ENCODE data around the gene WNT16. TPM values are rescaled to one million over a fixed set of nuclear protein-coding genes. Genes with fewer than 3 reads are reported as not detected.
"Not testable (repeated sequence)": the region's sequence is repeated elsewhere in the genome, so short reads cannot be mapped to it uniquely, and the experiment has no call there.

The WNT16 gene
- total RNA-seq = not detected in 2 replicates

DNA sequence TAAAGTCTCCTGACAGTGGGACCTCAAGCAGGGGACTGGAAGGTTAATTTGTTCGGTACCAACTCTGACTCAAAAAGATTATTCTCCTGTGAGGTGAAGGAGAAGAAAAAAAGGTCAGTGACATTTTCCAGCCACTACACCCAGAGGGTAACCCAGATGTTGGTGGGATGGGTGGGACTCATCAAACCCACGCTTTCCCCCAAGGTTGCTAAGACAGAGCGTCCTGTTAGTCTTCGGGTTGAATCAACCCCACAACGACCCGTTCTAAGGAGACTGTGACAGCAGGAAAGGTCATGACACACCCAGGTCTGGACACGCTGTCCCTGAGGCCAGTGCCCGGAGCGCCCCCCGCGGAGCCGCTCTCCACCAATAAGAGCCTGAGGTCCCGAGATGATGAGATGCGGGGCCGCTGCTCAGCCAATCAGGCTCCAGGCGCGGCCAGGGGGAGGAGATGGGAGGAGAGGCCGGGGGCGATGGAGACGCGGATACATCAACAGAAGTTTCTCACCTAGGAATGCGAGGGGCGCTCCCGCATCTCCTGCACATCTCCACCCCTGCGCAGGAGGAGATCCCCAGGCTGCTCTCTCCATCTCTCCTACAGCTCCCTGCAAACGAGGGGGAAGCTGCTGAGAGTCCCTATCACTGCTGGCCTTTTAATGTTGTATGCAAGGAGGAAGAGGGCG, at the start of gene WNT16:
WNT16 (plus strand) TSS at position 493 of the 683 bp plus-strand sequence. CDS start 293 bp downstream, outside the sequence.
- intact Hi-C loops (cut with micrococcal nuclease) = loop anchor here (10.0 kb wide), 1 partner anchor 666 kb away; no protein-coding TSS in a partner anchor

DNA sequence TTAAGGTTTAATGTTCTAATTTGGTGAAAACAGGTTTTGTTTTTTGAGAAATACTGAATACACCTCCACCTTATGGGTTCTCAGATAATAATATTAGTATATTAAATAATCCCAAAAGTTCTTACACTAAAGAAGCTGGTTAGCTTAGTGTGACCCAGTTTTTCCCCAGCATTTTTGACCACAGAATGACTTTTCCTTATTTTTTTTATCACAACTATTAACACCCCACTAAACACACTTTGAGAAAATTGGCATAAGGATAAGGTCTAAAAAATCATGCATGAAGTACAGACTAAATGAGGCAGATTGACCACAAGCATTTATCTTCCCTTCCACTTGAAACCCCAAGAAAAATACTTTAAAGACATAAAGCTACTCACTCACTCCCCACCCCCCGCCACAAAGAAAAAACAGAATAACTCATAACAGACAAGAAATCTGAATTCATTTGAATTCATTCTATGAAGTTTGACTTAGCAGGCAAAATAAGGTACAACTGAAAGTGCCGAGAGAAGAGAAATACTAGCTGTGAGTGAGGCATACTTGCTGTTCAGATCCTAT, 49.7 kb upstream of the WNT16 start:
- intact Hi-C loops (cut with micrococcal nuclease) = no loop called here

- intact Hi-C loops (cut with micrococcal nuclease) = no loop called here
Observed at GRCh38 chr7:121279822-121280221, 49.0 kb upstream of the WNT16 start.

- intact Hi-C loops (cut with micrococcal nuclease) = no loop called here
Observed at GRCh38 chr7:121280656-121281055, 48.1 kb upstream of the WNT16 start.

GRCh38 chr7:121282129-121282528, 46.7 kb upstream of the WNT16 start:
- intact Hi-C loops (cut with micrococcal nuclease) = no loop called here

DNA sequence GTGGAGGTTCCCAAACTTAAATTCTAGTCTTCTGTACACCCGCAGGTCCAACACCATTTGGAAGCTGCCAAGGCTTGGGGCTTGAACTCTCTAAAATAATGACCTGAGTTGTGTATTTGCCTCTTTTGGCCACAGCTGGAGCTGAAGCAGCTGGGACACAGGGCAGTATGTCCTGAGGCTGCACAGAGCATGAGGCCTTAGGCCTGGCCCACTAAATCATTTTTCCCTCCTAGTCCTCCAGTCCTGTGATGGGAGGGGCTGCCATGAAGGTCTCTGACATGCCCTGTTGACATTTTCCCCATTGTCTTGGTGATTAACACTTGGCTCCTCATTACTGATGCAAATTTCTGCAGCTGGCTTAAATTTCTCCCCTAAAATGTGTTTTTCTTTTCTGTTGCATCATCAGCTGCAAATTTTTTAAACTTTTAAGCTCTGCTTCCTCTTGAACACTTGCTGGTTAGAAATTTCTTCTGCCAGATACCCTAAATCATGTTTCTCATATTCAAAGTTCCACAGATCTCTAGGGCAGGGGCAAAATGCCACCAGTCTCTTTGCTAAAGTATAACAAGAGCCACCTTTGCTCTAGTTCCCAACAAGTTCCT, 43.6 kb upstream of the WNT16 start:
- intact Hi-C loops (cut with micrococcal nuclease) = no loop called here

DNA sequence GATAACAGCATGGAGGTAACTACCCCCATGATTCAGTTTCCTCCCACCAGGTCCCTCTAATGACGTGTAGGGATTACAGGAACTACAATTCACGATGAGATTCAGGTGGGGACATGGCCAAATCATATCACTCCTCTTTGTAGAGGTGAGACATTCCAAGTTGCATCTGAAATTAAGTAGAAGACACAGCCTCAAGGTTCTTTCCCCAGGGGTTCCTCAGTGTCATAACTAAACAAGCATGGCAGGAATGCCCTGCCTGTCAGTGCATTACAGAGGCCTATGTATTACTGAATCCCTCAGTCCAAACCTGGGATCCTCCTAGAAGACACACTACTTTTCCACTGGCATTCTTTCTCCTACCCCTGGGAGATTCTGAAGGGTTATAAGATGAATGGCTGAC, 42.6 kb upstream of the WNT16 start:
- intact Hi-C loops (cut with micrococcal nuclease) = no loop called here

DNA sequence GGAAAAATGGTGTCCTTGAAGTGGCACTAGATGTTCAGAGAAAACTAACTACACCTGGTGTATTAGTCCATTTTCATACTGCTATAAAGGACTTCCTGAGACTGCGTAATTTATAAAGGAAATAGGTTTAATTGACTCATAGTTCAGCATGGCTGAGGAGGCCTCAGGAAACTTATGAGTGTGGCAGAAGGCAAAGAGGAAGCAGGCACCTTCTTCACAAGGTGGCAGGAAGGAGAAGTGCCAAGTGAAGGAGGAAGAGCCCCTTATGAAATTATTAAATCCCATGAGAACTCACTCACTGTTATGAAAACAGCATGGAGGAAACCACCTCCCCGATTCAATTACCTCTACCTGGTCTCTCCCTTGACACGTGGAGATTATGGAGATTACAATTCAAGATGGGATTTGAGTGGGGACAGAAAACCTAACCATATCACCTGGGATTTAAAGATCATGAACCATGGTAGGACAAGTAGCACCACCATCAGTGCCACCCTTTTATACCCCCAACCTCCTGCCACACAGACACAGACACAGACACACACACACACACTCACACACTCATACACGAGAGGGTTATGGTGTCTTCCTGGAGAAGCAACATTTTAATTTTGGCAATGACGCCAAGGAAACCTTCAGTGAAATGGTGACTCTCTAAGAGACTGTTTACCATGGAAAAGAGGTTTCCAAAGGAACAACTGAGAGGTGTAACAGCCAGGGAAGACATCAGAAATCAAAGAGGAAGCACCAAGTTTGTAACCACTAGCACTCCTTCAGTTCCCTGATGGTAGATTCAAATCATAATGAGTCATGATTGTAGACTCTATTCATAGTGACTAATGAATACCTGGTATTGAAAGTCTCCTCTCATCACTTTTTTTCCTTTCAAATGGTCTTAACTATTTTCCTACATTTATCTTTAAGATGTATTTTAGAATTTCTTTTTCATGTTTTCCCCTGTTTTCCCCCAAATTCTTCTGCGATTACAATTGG, 41.8 kb upstream of the WNT16 start:
- intact Hi-C loops (cut with micrococcal nuclease) = no loop called here

DNA sequence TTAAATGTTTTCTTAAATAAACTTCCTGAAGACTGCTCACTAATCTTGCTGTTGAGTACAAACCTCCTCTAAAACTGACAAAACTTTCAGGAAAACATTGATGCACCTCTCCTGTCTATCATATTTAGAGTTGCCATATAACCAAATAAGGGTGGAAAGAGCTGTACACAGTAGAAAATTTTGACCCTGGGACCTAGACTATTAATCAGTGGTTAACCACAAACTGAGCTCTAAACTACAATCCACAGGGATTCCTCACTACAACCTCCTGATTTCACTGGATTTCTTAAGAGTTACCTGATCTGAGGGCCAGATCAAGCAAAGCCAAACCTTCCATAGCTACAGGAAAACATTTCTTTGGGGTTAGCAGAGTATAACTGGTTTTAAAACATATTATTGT, 39.9 kb upstream of the WNT16 start:
- intact Hi-C loops (cut with micrococcal nuclease) = no loop called here

GRCh38 chr7:121289930-121290329, 38.9 kb upstream of the WNT16 start:
- intact Hi-C loops (cut with micrococcal nuclease) = not testable (repeated sequence)

GRCh38 chr7:121294448-121294992, 34.3 kb upstream of the WNT16 start:
- intact Hi-C loops (cut with micrococcal nuclease) = no loop called here

DNA sequence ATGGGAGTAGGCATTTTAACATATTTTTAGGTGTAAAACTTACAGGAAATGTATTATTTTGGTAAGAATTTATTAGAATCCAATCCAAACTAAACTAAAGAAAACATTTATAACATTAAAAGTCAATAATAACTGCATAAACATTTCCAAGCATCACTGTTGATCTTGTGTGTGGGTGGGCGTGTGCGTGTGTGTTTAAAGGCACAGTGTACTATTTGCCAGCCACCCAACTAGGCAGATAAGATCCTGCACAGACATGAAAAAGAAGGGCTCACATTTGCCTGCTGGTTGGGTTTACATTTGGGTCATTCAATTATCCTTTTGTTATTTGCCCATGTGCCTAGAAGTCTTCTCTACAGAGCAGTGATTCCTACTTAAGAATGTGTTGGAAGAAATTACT, 31.0 kb upstream of the WNT16 start:
- intact Hi-C loops (cut with micrococcal nuclease) = no loop called here

GRCh38 chr7:121298831-121299239, 30.0 kb upstream of the WNT16 start:
- intact Hi-C loops (cut with micrococcal nuclease) = no loop called here

DNA sequence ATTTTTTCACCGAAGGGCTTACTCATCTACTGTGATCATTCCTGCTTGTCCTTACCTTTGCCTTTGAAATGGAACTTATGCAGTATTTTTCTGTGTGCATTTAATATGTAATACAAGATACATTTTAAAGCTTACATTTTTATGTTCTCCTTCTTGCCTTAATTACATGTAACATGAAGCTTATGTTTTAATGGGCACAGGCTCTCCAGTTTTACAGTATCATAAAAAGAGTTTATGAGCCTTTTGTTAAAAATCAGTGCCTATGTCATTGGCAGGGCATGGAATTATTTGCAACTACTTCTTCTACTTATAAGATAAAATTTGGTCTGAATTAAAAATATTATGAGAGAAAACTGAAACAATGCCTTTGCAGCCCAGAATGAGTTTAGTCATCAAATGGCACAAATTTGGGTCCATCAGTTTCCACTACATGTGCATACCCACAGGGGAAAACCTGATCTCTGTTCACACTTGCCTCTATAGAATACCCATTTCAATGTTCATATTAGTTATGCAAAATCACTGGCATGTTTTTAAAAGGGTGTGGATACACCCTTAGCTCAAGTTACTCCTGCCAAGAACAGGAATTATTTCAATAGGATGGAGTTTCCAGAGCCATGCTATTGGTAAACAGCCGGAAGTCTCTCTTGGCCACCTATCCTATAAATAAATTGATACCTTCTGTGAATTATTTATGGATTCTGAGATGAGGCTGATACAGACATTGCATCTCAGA, 27.9 kb upstream of the WNT16 start:
- intact Hi-C loops (cut with micrococcal nuclease) = no loop called here

- intact Hi-C loops (cut with micrococcal nuclease) = no loop called here
Observed at GRCh38 chr7:121301446-121302213, 27.2 kb upstream of the WNT16 start.

- intact Hi-C loops (cut with micrococcal nuclease) = no loop called here
Observed at GRCh38 chr7:121302214-121302745, 26.5 kb upstream of the WNT16 start.

DNA sequence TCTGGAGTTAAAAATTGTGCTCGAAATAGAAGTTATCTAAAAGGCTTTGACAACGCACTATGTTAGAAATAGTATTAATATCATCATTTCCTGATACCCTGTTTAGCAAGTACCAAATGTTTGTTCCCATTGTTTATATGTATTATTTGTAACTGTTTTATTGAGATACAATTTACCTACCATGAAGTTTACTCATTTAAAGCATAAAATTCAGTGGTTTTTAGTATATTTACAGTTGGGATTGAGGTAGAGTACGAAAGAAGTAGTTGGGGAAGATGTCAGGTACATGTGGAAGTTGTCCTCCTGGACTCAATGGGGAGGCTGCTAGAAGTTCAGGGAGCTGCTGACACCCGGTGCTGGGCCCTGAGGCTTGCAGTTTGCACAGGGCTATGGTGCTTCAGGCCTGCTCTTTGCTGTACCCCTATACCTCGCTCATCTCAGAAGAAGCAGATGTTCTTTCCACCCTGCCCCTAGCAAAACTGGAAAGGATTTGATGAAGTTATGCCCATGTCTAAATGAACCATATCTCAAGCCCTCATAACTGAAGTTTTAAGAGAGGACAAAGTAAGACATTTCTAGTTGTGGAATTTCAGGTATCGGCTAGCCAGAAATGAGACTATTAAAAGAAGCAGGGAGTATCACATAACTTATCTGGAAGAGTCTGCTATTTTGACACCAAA, 25.2 kb upstream of the WNT16 start:
- intact Hi-C loops (cut with micrococcal nuclease) = no loop called here

- intact Hi-C loops (cut with micrococcal nuclease) = no loop called here
Observed at GRCh38 chr7:121304102-121304658, 24.6 kb upstream of the WNT16 start.

DNA sequence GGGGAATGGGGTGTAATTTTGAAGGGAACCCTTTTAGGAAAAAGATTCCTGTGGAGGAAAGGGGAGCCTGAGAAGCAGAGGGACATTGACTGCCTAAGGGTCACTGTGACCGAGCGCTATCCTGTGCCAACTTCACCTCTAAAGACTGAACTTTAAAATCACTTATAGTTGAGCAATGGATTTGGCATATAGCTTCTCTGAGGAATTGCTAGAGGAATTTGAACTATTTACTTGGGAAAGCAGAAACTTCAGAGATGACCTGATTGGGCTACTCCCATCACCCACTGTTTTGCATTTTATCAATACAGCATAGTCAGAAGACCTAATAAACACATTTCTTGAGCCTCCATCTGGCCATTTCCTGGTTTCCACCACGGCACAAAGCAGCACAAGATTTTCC, 23.7 kb upstream of the WNT16 start:
- intact Hi-C loops (cut with micrococcal nuclease) = no loop called here
